Mucosa of descending colon (tissue), 3 donors: ENCODE data around the gene LEMD2. TPM values are rescaled to one million over a fixed set of nuclear protein-coding genes. Genes with fewer than 3 reads are reported as not detected.

Experiments
- ATAC-seq: fragments of 200-7000 bp; cut with Tn5 transposase; one replicate; pipeline ENCODE4 v1.9.1; 2020; ENCODE audit warnings: mild to moderate bottlenecking, moderate library complexity
- DNase-seq, 3 donors: peaks; one replicate each; pipeline ENCODE4 v3.0.0-alpha.2; 2020
- H3K36me3 ChIP-seq: fragments of 200-600 bp; one replicate; pipeline ENCODE4 v1.8.0; 2021; ENCODE audit warnings: low read depth, mild to moderate bottlenecking
- H3K4me1 ChIP-seq: fragments of 200-600 bp; one replicate; pipeline ENCODE4 v1.8.0; 2021; ENCODE audit warnings: low read depth, mild to moderate bottlenecking
- H3K4me3 ChIP-seq: fragments of 200-600 bp; one replicate; pipeline ENCODE4 v1.8.0; 2021; ENCODE audit warnings: mild to moderate bottlenecking
- H3K9me3 ChIP-seq: fragments of 200-600 bp; one replicate; pipeline ENCODE4 v1.8.0; 2021; ENCODE audit warnings: mild to moderate bottlenecking
- CTCF ChIP-seq: fragments of 200-600 bp; IDR thresholded peaks from one replicate; pipeline ENCODE4 v1.8.0; 2022; ENCODE audit warnings: antibody characterized with exemption, mild to moderate bottlenecking
- intact Hi-C, 2 donors: fragments of 100-400 bp; cut with DNase I in 1 of 2; cut with micrococcal nuclease in 1 of 2; formaldehyde crosslinking; loops; one replicate each; pipeline versions ENCODE4 v1.11.0 to v1.11.1; 2022; cut with DNase I, micrococcal nuclease
- total RNA-seq, 3 donors: library from RNA; stranded (reverse); fragmentation: NEBNext Ultra II Directional in 2 of 3; extraction: Animal tissue kit (Norgen Biotek cat#: 25700) in 2 of 3; gene quantifications; one replicate each; pipeline versions ENCODE4 v1.2.1 to v1.2.4, GENCODE V29; 2021 to 2023
- donor health status: DM: no; HTN: no; CAD: no; lungs with moderate emphysema.
- donor health status: DM: no; HTN: no; CAD: no.
- donor health status: DM: no; HTN: yes; CAD: no.

Gene LEMD2
- total RNA-seq, 3 donors from 2014 or later: 57.2 to 73.6 (median 59.6) TPM

- DNase-seq (no peak), ATAC-seq (no peak)
- intact Hi-C loops: loop anchor here in 1 of 2 donors (10.0 kb wide), 1 partner anchor 245 kb away; no protein-coding TSS in a partner anchor
- Histone ChIP-seq H3K36me3 (peaks cover 47% of the 10 kb centered on the region), H3K4me3 (no peak overlapping the region), H3K9me3 (no peaks in the 10 kb centered on the region), H3K4me1 (no peaks in the 10 kb centered on the region)
- TF ChIP-seq CTCF: no peak
Measured at GRCh38 chr6:33779895-33780294, 9.0 kb downstream of the LEMD2 start.

GRCh38 chr6:33779290-33779689, 9.6 kb downstream of the LEMD2 start:
- no peak for TF ChIP-seq CTCF
- H3K36me3 ChIP-seq: peaks cover 50% of the 10 kb centered on the region
- H3K4me1 ChIP-seq: no peaks in the 10 kb centered on the region
- no peak overlapping the region for H3K4me3 ChIP-seq
- DNase-seq (no peak), ATAC-seq (no peak)
- H3K9me3 ChIP-seq: no peaks in the 10 kb centered on the region
- intact Hi-C loops: loop anchor here in 1 of 2 donors (10.0 kb wide), 1 partner anchor 246 kb away; no protein-coding TSS in a partner anchor

- DNase-seq (no peak), ATAC-seq (no peak)
- intact Hi-C loops: loop anchor here in 1 of 2 donors (10.0 kb wide), 1 partner anchor 246 kb away; no protein-coding TSS in a partner anchor
- no peak overlapping the region for H3K4me3 ChIP-seq
- H3K36me3 ChIP-seq: peaks cover 44% of the 10 kb centered on the region
- TF ChIP-seq CTCF: no peak
- H3K9me3 ChIP-seq: no peaks in the 10 kb centered on the region
- H3K4me1 ChIP-seq: no peaks in the 10 kb centered on the region
Measured at GRCh38 chr6:33778444-33779121, 10.3 kb downstream of the LEMD2 start.

- no peak for TF ChIP-seq CTCF
- intact Hi-C loops: loop anchor here in 1 of 2 donors (10.0 kb wide), 1 partner anchor 247 kb away; no protein-coding TSS in a partner anchor
- peaks cover 42% of the 10 kb centered on the region for H3K36me3 ChIP-seq
- ATAC-seq: no peak
- H3K4me1 ChIP-seq: no peaks in the 10 kb centered on the region
- H3K9me3 ChIP-seq: no peaks in the 10 kb centered on the region
- no peak for DNase-seq
- no peak overlapping the region for H3K4me3 ChIP-seq
Measured at GRCh38 chr6:33777398-33778388, 11.2 kb downstream of the LEMD2 start.

GRCh38 chr6:33776764-33777163, 12.2 kb downstream of the LEMD2 start:
- no peak for TF ChIP-seq CTCF
- H3K4me3 ChIP-seq: no peak overlapping the region
- intact Hi-C loops: loop anchor here in 1 of 2 donors (10.0 kb wide), 1 partner anchor 248 kb away; no protein-coding TSS in a partner anchor
- DNase-seq (no peak), ATAC-seq (no peak)
- H3K9me3 ChIP-seq: no peaks in the 10 kb centered on the region
- peaks cover 3% of the 10 kb centered on the region for H3K4me1 ChIP-seq
- peaks cover 47% of the 10 kb centered on the region for H3K36me3 ChIP-seq
